OCI-LY7 (cell line): ENCODE results near the gene ANKRD44. TPM values are rescaled to one million over a fixed set of nuclear protein-coding genes. Genes with fewer than 3 reads are reported as not detected.

Source experiments
- BruUV-seq: library from RNA; stranded (reverse); fragments of 400-500 nt; replicated peaks from 2 replicates; lab custom pipeline; 2021; lab: Mats Ljungman, UMichigan
- CTCF ChIA-PET: fragments of 300-600 bp; sonication (Branson Sonifier 250); formaldehyde crosslinking; loops from one replicate; lab custom pipeline; 2022; ENCODE audit warnings: antibody characterized with exemption; ENCODE audit not compliant: unreplicated experiment; lab: Charles Lee
- POLR2A ChIA-PET: fragments of 300-600 bp; sonication (Branson Sonifier 250); formaldehyde crosslinking; loops from one replicate; lab custom pipeline; 2022; ENCODE audit warnings: antibody characterized with exemption; lab: Charles Lee
- DNase-seq: peaks from one replicate; pipeline ENCODE4 v3.0.0-alpha.2; 2015; ENCODE audit warnings: low spot score
- H2AFZ ChIP-seq: fragments of 200-600 bp; sonication (generic), shearing (Covaris generic); 2 replicates; pipeline ENCODE4 v1.6.1; 2014; ENCODE audit warnings: mild to moderate bottlenecking, antibody characterized with exemption, low read length, moderate library complexity
- H3K27ac ChIP-seq: fragments of 200-600 bp; sonication (generic); 2 replicates; pipeline ENCODE4 v1.5.1; 2014; ENCODE audit warnings: mixed run types, low read depth, mild to moderate bottlenecking, moderate library complexity, low read length, inconsistent platforms; ENCODE audit not compliant: poor library complexity, severe bottlenecking
- H3K36me3 ChIP-seq: fragments of 200-600 bp; sonication (generic); 2 replicates; pipeline ENCODE4 v1.6.1; 2014; ENCODE audit warnings: mild to moderate bottlenecking, antibody characterized with exemption, low read length, moderate library complexity, mixed read lengths; ENCODE audit not compliant: insufficient read depth
- H3K4me1 ChIP-seq: fragments of 200-600 bp; sonication (generic); 2 replicates; pipeline ENCODE4 v1.5.1; 2014; ENCODE audit warnings: mild to moderate bottlenecking, low read length; ENCODE audit not compliant: insufficient read depth, poor library complexity, severe bottlenecking
- H3K4me2 ChIP-seq: fragments of 200-600 bp; sonication (generic); 2 replicates; pipeline ENCODE4 v1.6.1; 2014; ENCODE audit warnings: mild to moderate bottlenecking, low read length
- H3K4me3 ChIP-seq: fragments of 200-600 bp; sonication (generic); 2 replicates; pipeline ENCODE4 v1.5.1; 2014; ENCODE audit warnings: mild to moderate bottlenecking, low read depth, low read length; ENCODE audit not compliant: poor library complexity, severe bottlenecking
- H3K79me2 ChIP-seq: fragments of 200-600 bp; sonication (generic); 2 replicates; pipeline ENCODE4 v1.6.1; 2016; ENCODE audit warnings: low read depth, mild to moderate bottlenecking, low read length, moderate library complexity, mixed read lengths; ENCODE audit not compliant: insufficient read depth
- H3K9me2 ChIP-seq: fragments of 200-600 bp; sonication (generic); 2 replicates; pipeline ENCODE4 v1.6.1; 2016; ENCODE audit warnings: mild to moderate bottlenecking, low read length, mixed read lengths; ENCODE audit not compliant: insufficient read depth
- H3K9me3 ChIP-seq: fragments of 200-600 bp; sonication (generic); 2 replicates; pipeline ENCODE4 v1.6.1; 2014; ENCODE audit warnings: mild to moderate bottlenecking, mixed run types, low read length, mixed read lengths
- H4K20me1 ChIP-seq: fragments of 200-600 bp; sonication (generic); 2 replicates; pipeline ENCODE4 v1.6.1; 2014; ENCODE audit warnings: mild to moderate bottlenecking, antibody characterized with exemption, low read length, moderate library complexity, mixed read lengths; ENCODE audit not compliant: insufficient read depth
- EZH2phosphoT487 ChIP-seq: fragments of 200-600 bp; sonication (generic); IDR thresholded peaks from 2 replicates; pipeline ENCODE4 v1.6.1; 2018; ENCODE audit warnings: low read depth, borderline replicate concordance, mild to moderate bottlenecking, mixed run types, antibody characterized with exemption, low read length, moderate library complexity, mixed read lengths
- intact Hi-C: fragments of 100-400 bp; cut with micrococcal nuclease; formaldehyde crosslinking; loops from one replicate; pipeline ENCODE4 v1.10.0; 2022; ENCODE audit not compliant: unreplicated experiment
- total RNA-seq, 2 experiments: library from RNA; depleted of rRNA in 1 of 2; stranded (reverse); fragments of >200 nt in 1 of 2; shearing (Covaris generic) in 1 of 2; gene quantifications; 2 replicates each; pipeline ENCODE4 v1.2.3, GENCODE V29; 2014 to 2022
- TF ChIP-seq, protein P1 (sequence below): fragments of 200-600 bp; sonication (generic); conservative IDR thresholded peaks from 2 replicates; pipeline ENCODE4 v1.5.1; 2014; ENCODE audit warnings: mild to moderate bottlenecking, antibody characterized with exemption, low read length, moderate library complexity, mixed read lengths

ANKRD44 gene
- total RNA-seq, 2 experiments from 2014 or later = 69.4 to 73.7 TPM

DNA sequence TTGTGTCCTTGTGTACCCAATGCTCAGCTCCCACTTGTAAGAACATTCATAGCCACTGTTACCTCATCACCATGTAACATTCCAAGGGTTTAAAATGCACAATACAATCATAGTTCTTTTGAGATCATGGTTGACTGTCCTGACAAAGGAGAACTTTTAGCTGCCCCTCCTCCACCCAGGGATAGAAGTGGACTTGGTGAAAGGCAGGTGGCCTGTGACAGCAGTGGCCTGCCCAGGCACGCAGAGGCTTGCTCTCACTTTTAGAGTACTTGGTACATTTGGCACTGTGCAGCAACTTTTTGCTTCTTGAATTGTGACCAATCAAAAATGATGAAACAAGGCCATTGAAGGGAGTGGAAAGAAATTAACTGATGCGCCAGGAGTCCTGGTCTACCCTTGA is 108.7 kb downstream of the ANKRD44 start:
- Histone ChIP-seq H2AFZ (no peak overlapping the region), H3K9me3 (0 out of 2 replicates have a peak, but pooled peaks cover 3% of the 10 kb centered on the region), H3K27ac (no peak overlapping the region), H3K4me2 (0 out of 2 replicates have a peak overlapping the region, but pooled peaks have one; percentile 8), H4K20me1 (no peaks in the 10 kb centered on the region), H3K4me1 (peaks cover 68% of the 10 kb centered on the region), H3K9me2 (no peaks in the 10 kb centered on the region), H3K79me2 (peaks cover 44% of the 10 kb centered on the region; the same call in 1 of the 2 replicates), H3K36me3 (peaks cover 17% of the 10 kb centered on the region), H3K4me3 (no peak overlapping the region)
- ChIA-PET POLR2A (interaction anchor here (1.1 to 1.7 kb wide), 3 partner anchors 9 to 84 kb away, joined by 3 to 8 read pairs (median 4); no protein-coding TSS in a partner anchor), CTCF (no interaction called here)
- intact Hi-C loops = no loop called here
- TF ChIP-seq, protein P1, sequence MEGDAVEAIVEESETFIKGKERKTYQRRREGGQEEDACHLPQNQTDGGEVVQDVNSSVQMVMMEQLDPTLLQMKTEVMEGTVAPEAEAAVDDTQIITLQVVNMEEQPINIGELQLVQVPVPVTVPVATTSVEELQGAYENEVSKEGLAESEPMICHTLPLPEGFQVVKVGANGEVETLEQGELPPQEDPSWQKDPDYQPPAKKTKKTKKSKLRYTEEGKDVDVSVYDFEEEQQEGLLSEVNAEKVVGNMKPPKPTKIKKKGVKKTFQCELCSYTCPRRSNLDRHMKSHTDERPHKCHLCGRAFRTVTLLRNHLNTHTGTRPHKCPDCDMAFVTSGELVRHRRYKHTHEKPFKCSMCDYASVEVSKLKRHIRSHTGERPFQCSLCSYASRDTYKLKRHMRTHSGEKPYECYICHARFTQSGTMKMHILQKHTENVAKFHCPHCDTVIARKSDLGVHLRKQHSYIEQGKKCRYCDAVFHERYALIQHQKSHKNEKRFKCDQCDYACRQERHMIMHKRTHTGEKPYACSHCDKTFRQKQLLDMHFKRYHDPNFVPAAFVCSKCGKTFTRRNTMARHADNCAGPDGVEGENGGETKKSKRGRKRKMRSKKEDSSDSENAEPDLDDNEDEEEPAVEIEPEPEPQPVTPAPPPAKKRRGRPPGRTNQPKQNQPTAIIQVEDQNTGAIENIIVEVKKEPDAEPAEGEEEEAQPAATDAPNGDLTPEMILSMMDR = no peak
- no peak for TF ChIP-seq EZH2phosphoT487
- no peak for DNase-seq
- BruUV-seq = no TSS peak

- Histone ChIP-seq H3K4me3 (no peak overlapping the region), H3K27ac (peak overlapping the region; percentile 81), H3K4me2 (peak overlapping the region; percentile 78; the same call in 1 of the 2 replicates), H4K20me1 (no peaks in the 10 kb centered on the region), H3K4me1 (peaks cover 68% of the 10 kb centered on the region), H3K36me3 (peaks cover 17% of the 10 kb centered on the region), H3K9me3 (0 out of 2 replicates have a peak, but pooled peaks cover 3% of the 10 kb centered on the region), H3K79me2 (peaks cover 45% of the 10 kb centered on the region; the same call in 1 of the 2 replicates), H2AFZ (no peak overlapping the region), H3K9me2 (no peaks in the 10 kb centered on the region)
- intact Hi-C loops = no loop called here
- DNase-seq = no peak
- TF ChIP-seq, protein P1 = no peak
- TF ChIP-seq EZH2phosphoT487 = no peak
- BruUV-seq = no TSS peak
- CTCF ChIA-PET = interaction anchor here (0.5 kb wide), 1 partner anchor 11 kb away, joined by 3 read pairs; no protein-coding TSS in a partner anchor
- POLR2A ChIA-PET = interaction anchor here (0.6 to 8.0 kb wide), 8 partner anchors 8 to 111 kb away, joined by 3 to 79 read pairs (median 4); no protein-coding TSS in a partner anchor
These were observed 109.9 kb downstream of the ANKRD44 start for GRCh38 chr2:197200762-197201058.
